ENCODE results near the gene CACNG4.

CACNG4 gene

DNA sequence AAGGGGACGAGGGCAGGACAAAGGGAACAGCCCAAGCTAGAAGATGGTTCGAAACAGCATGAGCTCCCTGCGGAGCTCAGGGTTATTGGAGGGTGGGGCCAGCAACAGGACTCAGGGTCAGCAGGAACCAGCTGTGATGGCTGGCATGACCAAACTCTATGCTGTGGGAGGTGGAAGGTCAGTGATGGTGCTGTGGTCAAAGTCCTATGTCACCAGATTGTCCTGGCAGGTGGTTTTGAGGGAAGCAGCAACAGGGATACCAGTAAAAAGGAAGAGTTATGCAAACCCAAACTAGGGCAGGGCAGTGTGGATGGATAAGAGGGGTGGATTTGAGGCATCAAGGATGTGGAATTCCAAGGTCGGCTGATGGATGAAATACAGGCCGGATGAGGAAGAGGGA, 32.4 kb downstream of the CACNG4 start:
- no peaks in the 10 kb centered on the region for H3K4me1 ChIP-seq (ENCODE audit: control insufficient read depth in 1 of 2, insufficient read depth in 1 of 2, low read depth in 1 of 2, low read length in 1 of 2)
- H3K27ac ChIP-seq: no peak overlapping the region
- no peaks in the 10 kb centered on the region for H3K9me3 ChIP-seq
- H3K36me3 ChIP-seq: no peaks in the 10 kb centered on the region
- H3K4me3 ChIP-seq (ENCODE audit: low read depth in 1 of 2, low read length in 1 of 2): no peak overlapping the region
- H3K27me3 ChIP-seq: no peaks in the 10 kb centered on the region
- TF ChIP-seq, protein P1, sequence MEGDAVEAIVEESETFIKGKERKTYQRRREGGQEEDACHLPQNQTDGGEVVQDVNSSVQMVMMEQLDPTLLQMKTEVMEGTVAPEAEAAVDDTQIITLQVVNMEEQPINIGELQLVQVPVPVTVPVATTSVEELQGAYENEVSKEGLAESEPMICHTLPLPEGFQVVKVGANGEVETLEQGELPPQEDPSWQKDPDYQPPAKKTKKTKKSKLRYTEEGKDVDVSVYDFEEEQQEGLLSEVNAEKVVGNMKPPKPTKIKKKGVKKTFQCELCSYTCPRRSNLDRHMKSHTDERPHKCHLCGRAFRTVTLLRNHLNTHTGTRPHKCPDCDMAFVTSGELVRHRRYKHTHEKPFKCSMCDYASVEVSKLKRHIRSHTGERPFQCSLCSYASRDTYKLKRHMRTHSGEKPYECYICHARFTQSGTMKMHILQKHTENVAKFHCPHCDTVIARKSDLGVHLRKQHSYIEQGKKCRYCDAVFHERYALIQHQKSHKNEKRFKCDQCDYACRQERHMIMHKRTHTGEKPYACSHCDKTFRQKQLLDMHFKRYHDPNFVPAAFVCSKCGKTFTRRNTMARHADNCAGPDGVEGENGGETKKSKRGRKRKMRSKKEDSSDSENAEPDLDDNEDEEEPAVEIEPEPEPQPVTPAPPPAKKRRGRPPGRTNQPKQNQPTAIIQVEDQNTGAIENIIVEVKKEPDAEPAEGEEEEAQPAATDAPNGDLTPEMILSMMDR (IDR thresholded peaks at IDR 0.05): no peak

- TF ChIP-seq, protein P1 (IDR thresholded peaks at IDR 0.05): no peak
- H3K4me1 ChIP-seq (ENCODE audit: control insufficient read depth in 1 of 2, insufficient read depth in 1 of 2, low read depth in 1 of 2, low read length in 1 of 2): no peaks in the 10 kb centered on the region
Measured at GRCh38 chr17:67003231-67003630, 38.7 kb downstream of the CACNG4 start.

GRCh38 chr17:67004181-67004580, 39.7 kb downstream of the CACNG4 start:
- Histone ChIP-seq H3K27ac (no peak overlapping the region), H3K4me1 (ENCODE audit: control insufficient read depth in 1 of 2, insufficient read depth in 1 of 2, low read depth in 1 of 2, low read length in 1 of 2) (no peaks in the 10 kb centered on the region), H3K4me3 (ENCODE audit: low read depth in 1 of 2, low read length in 1 of 2) (no peak overlapping the region), H3K36me3 (no peaks in the 10 kb centered on the region), H3K27me3 (no peaks in the 10 kb centered on the region), H3K9me3 (no peaks in the 10 kb centered on the region)
- TF ChIP-seq, protein P1 (IDR thresholded peaks at IDR 0.05): no peak

More at GRCh38 chr17:67003231-67003630, 38.7 kb downstream of the CACNG4 start:
- H3K4me3 ChIP-seq (ENCODE audit: low read depth in 1 of 2, low read length in 1 of 2): no peak overlapping the region
- no peaks in the 10 kb centered on the region for H3K36me3 ChIP-seq
- H3K27me3 ChIP-seq: no peaks in the 10 kb centered on the region
- no peaks in the 10 kb centered on the region for H3K9me3 ChIP-seq
- no peak overlapping the region for H3K27ac ChIP-seq

DNA sequence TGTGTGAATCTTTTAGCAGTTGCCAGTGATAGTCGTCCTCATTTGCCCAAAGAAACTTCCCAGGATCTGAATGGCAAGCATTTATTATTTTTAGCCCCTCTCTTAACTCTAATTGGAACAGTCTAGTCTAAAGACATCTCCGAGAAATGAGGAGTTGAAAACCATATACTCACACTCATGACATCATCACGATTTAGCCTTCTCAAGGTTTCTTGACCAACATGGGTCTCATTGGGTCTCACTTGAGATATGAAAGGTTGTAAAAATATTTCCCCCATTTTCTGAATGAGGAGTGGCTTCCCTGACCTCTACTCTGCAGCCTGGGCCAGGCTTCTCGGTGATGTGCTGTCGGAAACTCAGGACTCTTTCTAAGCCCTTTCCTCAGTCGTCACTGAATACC, 42.8 kb downstream of the CACNG4 start:
- H3K9me3 ChIP-seq: no peaks in the 10 kb centered on the region
- no peaks in the 10 kb centered on the region for H3K27me3 ChIP-seq
- no peak overlapping the region for H3K27ac ChIP-seq
- no peaks in the 10 kb centered on the region for H3K36me3 ChIP-seq
- TF ChIP-seq, protein P1 (IDR thresholded peaks at IDR 0.05): no peak
- H3K4me3 ChIP-seq (ENCODE audit: low read depth in 1 of 2, low read length in 1 of 2): no peak overlapping the region
- no peaks in the 10 kb centered on the region for H3K4me1 ChIP-seq (ENCODE audit: control insufficient read depth in 1 of 2, insufficient read depth in 1 of 2, low read depth in 1 of 2, low read length in 1 of 2)

GRCh38 chr17:67008101-67008500, 43.6 kb downstream of the CACNG4 start:
- H3K27ac ChIP-seq: no peak overlapping the region
- H3K27me3 ChIP-seq: no peaks in the 10 kb centered on the region
- H3K4me1 ChIP-seq (ENCODE audit: control insufficient read depth in 1 of 2, insufficient read depth in 1 of 2, low read depth in 1 of 2, low read length in 1 of 2): no peaks in the 10 kb centered on the region
- no peaks in the 10 kb centered on the region for H3K36me3 ChIP-seq
- no peaks in the 10 kb centered on the region for H3K9me3 ChIP-seq
- TF ChIP-seq, protein P1 (IDR thresholded peaks at IDR 0.05): no peak
- H3K4me3 ChIP-seq (ENCODE audit: low read depth in 1 of 2, low read length in 1 of 2): no peak overlapping the region
